Muscle layer of colon (tissue), 2 donors: ENCODE data around the gene TXNRD3.

ENCODE experiments used
- H3K27ac ChIP-seq: one replicate; pipeline ENCODE4 v1.7.0; 2013; ENCODE audit warnings: low read depth, mild to moderate bottlenecking, low read length, moderate library complexity
- H3K27me3 ChIP-seq, 2 donors: one replicate each; pipeline ENCODE4 v1.7.0; 2013; ENCODE audit warnings: low read length in 2 of 2, mild to moderate bottlenecking in 2 of 2; ENCODE audit not compliant: insufficient read depth in 2 of 2, control insufficient read depth in 1 of 2
- H3K36me3 ChIP-seq: one replicate; pipeline ENCODE4 v1.7.0; 2013; ENCODE audit warnings: mild to moderate bottlenecking, low read length; ENCODE audit not compliant: insufficient read depth
- H3K4me1 ChIP-seq: one replicate; pipeline ENCODE4 v1.7.0; 2013; ENCODE audit warnings: mild to moderate bottlenecking, low read length; ENCODE audit not compliant: insufficient read depth
- H3K4me3 ChIP-seq, 2 donors: one replicate each; pipeline ENCODE4 v1.7.0; 2013; ENCODE audit warnings: low read length in 2 of 2, low read depth in 1 of 2, mild to moderate bottlenecking in 1 of 2, moderate library complexity in 1 of 2
- H3K9ac ChIP-seq: one replicate; pipeline ENCODE4 v1.7.0; 2013; ENCODE audit warnings: low read length
- H3K9me3 ChIP-seq: one replicate; pipeline ENCODE4 v1.7.0; 2013; ENCODE audit warnings: mild to moderate bottlenecking, low read length
- donor health status: abdominal sarcoma.
- donor health status: Adenocarcinoma of cecum.

Gene TXNRD3

DNA sequence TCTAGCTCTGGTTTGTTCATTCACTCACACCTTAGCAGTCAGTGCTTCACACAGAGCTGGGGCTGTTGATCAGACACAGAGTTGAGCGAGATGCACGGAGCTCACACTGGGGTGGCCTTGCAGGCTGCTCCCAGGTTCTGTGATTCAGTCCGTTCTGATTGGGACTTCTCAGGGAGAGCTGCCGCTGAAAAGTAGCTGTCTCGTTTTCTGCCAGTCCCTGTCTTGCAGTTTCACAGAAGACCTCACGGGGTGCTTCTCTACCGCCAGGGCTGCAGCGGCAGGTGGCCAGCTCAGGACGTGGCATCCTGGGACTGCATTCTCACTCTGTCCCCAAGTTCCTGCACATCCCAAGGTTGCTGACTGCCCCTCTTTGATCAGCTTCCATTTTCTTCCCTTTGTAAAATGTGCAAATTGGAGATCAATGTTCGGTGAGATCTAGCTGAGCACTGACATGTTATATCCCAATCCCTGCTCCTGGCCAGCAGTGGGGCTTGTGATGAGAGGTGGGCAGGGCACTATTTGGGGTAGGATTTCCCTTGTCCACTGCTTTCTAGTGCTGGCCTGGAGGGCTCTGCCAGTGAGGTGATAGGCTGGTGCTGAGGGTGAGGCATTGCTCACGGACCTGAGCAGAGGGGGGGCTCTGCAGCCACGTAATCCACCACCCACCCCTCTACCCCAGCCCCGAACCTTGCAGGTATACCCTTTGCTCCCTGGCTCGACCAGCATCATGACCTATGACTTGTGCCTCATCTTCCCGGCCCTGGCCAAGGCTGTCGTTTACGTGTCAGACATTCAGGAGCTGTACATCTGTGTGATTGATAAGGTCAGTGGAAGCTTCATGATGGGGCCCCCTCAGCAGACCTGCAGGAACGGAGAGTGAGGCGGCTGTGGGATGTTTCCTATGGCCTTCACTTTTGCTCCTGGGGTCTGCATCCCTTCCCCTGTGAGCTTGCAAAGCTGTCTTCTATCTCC, 5.3 kb upstream of the TXNRD3 start:
- Histone ChIP-seq H3K9ac (no peak overlapping the region), H3K4me3 (no peak overlapping the region), H3K27me3 (peaks cover 0 to 4% of the 10 kb centered on the region in 2 donors), H3K4me1 (peaks cover 4% of the 10 kb centered on the region), H3K27ac (no peak overlapping the region), H3K36me3 (no peaks in the 10 kb centered on the region), H3K9me3 (no peaks in the 10 kb centered on the region)

DNA sequence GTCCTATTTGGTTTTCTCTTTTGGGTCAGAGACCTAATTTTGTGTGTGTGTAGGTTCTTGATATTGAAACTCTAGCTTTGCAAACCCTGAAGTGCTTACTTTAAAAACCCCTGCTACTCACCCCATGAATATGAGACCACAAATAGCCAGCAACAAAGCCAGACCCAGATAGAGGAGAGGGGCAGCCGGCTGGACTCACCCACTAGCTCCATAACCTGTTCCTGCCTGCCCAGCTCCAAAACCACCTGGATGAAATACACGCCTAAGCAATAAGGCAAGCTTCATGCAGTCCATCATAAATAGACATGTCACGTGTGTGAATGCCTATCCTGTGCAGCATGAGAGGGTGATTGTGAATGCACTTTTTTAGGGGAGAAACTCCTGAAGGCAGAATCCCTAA, 3.7 kb upstream of the TXNRD3 start:
- Histone ChIP-seq H3K36me3 (no peaks in the 10 kb centered on the region), H3K4me1 (peaks cover 6% of the 10 kb centered on the region), H3K9ac (no peak overlapping the region), H3K4me3 (no peak overlapping the region), H3K9me3 (no peaks in the 10 kb centered on the region), H3K27ac (no peak overlapping the region), H3K27me3 (peaks cover 0 to 4% of the 10 kb centered on the region in 2 donors)

DNA sequence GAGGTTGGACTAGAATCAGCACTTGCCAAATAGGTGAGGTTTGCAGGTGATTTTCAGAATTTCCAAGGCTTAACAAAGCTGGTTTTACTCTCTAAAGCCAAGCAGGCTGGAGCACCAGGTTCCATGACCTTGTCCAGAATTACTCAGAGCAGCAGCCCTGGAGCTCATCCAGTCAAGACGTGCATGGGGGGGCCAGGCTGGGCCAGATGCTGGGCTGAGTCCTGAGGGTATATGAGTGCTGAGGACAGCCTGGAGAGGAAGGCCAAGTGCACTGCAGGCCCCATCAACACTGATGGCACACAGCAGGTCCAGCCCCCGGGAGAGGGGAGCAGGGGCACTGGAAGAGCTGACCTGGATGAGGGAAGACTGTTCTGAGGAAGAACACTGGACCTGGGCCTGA, 3.0 kb upstream of the TXNRD3 start:
- H3K9me3 ChIP-seq = no peaks in the 10 kb centered on the region
- no peak overlapping the region for H3K4me3 ChIP-seq

GRCh38 chr3:126656371-126657134, 1.6 kb upstream of the TXNRD3 start:
- Histone ChIP-seq H3K36me3 (no peaks in the 10 kb centered on the region), H3K27ac (no peak overlapping the region), H3K27me3 (no peaks in the 10 kb centered on the region), H3K9ac (no peak overlapping the region), H3K4me1 (peaks cover 10% of the 10 kb centered on the region), H3K4me3 (no peak overlapping the region), H3K9me3 (no peaks in the 10 kb centered on the region)

More for the DNA sequence above, 3.0 kb upstream of the TXNRD3 start:
- no peak overlapping the region for H3K27ac ChIP-seq
- H3K4me1 ChIP-seq = peaks cover 10% of the 10 kb centered on the region
- peaks cover 0 to under 1% of the 10 kb centered on the region in 2 donors for H3K27me3 ChIP-seq
- no peaks in the 10 kb centered on the region for H3K36me3 ChIP-seq
- no peak overlapping the region for H3K9ac ChIP-seq

- no peak overlapping the region for H3K9ac ChIP-seq
- H3K27me3 ChIP-seq = no peaks in the 10 kb centered on the region
- no peak overlapping the region for H3K4me3 ChIP-seq
- no peaks in the 10 kb centered on the region for H3K9me3 ChIP-seq
- H3K27ac ChIP-seq = no peak overlapping the region
- peaks cover 10% of the 10 kb centered on the region for H3K4me1 ChIP-seq
- no peaks in the 10 kb centered on the region for H3K36me3 ChIP-seq
Observed at GRCh38 chr3:126655887-126656286, 963 bp upstream of the TXNRD3 start.

- no peak overlapping the region for H3K9ac ChIP-seq
- H3K27ac ChIP-seq = no peak overlapping the region
- no peak overlapping the region for H3K4me3 ChIP-seq
- no peaks in the 10 kb centered on the region for H3K27me3 ChIP-seq
- peaks cover 2% of the 10 kb centered on the region for H3K36me3 ChIP-seq
- no peaks in the 10 kb centered on the region for H3K9me3 ChIP-seq
- peaks cover 13% of the 10 kb centered on the region for H3K4me1 ChIP-seq
Observed at GRCh38 chr3:126649556-126650092, 5.3 kb downstream of the TXNRD3 start.

DNA sequence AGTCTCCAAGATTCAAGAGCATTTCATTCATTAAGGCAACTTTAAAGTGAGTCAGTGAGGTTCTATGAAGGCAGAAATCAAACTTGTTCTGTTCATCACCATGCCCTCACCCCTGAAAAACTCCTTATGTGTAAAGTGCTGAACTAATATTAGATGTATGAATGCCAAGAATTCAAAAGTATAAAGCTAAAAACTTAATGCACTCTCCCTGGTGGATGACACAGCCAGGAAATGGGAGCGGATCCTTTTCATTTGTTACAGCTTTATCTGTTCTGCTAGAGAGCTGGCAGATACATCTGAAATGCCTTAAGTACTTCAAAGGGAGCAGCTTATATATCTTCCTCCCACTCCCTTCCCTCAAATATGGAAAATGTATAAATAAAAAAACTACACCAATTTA, 8.2 kb downstream of the TXNRD3 start:
- Histone ChIP-seq H3K36me3 (peaks cover 23% of the 10 kb centered on the region), H3K4me3 (no peak overlapping the region), H3K9ac (no peak overlapping the region), H3K9me3 (no peaks in the 10 kb centered on the region), H3K27ac (no peak overlapping the region), H3K4me1 (peaks cover 8% of the 10 kb centered on the region), H3K27me3 (no peaks in the 10 kb centered on the region)

- no peak overlapping the region for H3K9ac ChIP-seq
- no peaks in the 10 kb centered on the region for H3K27me3 ChIP-seq
- H3K36me3 ChIP-seq = peaks cover 37% of the 10 kb centered on the region
- peaks cover 8% of the 10 kb centered on the region for H3K4me1 ChIP-seq
- no peak overlapping the region for H3K4me3 ChIP-seq
- no peaks in the 10 kb centered on the region for H3K9me3 ChIP-seq
- H3K27ac ChIP-seq = no peak overlapping the region
Observed at GRCh38 chr3:126644615-126645014, 10.3 kb downstream of the TXNRD3 start.

DNA sequence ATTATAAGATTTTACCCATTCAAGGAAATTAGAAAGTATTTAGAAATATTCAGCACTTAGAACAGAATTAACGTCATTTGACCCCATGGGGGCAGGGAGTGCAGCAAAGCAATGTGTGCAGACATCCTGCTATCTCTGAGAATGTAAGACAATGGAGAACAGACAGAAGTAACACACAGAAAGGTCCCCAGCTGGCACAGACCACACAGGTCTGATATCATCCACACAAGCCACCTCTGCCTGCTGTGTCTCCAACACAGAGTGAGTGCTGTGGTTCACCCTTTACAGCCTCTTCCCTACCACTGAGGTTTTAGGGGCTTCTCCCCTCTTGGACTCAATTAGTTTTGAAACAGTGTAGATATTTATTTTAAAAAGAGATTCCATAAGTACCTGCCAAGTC, 16.1 kb downstream of the TXNRD3 start:
- Histone ChIP-seq H3K27ac (no peak overlapping the region), H3K27me3 (no peaks in the 10 kb centered on the region), H3K4me3 (no peak overlapping the region), H3K9me3 (no peaks in the 10 kb centered on the region), H3K36me3 (peaks cover 46% of the 10 kb centered on the region), H3K4me1 (no peaks in the 10 kb centered on the region), H3K9ac (no peak overlapping the region)

DNA sequence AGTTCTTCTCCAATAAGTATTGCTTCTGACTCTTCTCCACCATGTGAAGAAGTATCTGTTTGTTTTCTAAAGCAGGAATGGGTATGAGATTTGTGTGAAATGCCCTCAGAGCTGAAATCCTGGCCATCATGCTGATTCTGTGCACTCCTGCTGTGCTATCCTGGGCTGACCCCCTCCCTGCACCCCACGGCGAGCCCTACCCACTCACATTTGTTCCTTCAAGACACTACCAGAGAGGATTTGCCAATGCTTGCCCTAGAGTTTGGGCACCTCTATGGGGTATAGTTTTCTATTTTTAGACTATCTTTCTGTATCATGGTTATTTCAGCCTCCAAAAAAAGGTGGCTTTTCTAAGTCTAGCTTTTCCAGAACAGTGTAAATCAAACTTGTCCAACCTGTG, 18.5 kb downstream of the TXNRD3 start:
- H3K27ac ChIP-seq = no peak overlapping the region
- H3K4me3 ChIP-seq = no peak overlapping the region
- no peak overlapping the region for H3K9ac ChIP-seq
- no peaks in the 10 kb centered on the region for H3K9me3 ChIP-seq
- H3K36me3 ChIP-seq = peaks cover 37% of the 10 kb centered on the region
- H3K27me3 ChIP-seq = no peaks in the 10 kb centered on the region
- no peaks in the 10 kb centered on the region for H3K4me1 ChIP-seq

DNA sequence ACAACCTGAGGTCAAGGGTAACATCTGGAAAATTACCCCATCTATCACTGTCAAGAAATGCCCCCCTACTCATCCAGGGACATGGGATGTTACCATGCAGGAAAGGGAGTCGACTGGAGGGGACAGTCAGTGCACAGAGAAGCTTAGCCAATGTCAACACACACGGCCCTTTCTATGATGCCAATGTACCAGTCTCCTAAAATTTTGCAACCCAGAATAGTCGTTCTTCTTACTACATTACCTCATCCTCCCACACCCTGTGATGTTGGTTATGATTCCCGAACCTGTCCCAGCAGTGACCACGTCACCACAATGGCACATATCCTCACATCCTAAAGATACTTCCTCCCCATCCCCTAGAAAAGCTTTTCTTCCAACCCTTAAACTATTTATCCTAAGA, 20.1 kb downstream of the TXNRD3 start:
- no peak overlapping the region for H3K9ac ChIP-seq
- H3K4me1 ChIP-seq = no peaks in the 10 kb centered on the region
- H3K27me3 ChIP-seq = no peaks in the 10 kb centered on the region
- no peak overlapping the region for H3K27ac ChIP-seq
- no peaks in the 10 kb centered on the region for H3K9me3 ChIP-seq
- no peak overlapping the region for H3K4me3 ChIP-seq
- H3K36me3 ChIP-seq = peaks cover 36% of the 10 kb centered on the region
